Kidney (tissue), 14 donors: ENCODE results near the gene FHAD1. TPM values are rescaled to one million over a fixed set of nuclear protein-coding genes. Genes with fewer than 3 reads are reported as not detected.

Source experiments
- DNase-seq, 5 donors: peaks; one replicate each; pipeline ENCODE4 v3.0.0-alpha.2; 2013 to 2020
- FAIRE-seq: peaks from 2 replicates; lab custom pipeline; 2012; peaks lifted over from hg19 to GRCh38; lab: Jason Lieb, UNC
- H3K27ac ChIP-seq, 2 donors: one replicate each; pipeline ENCODE4 v1.7.0; 2013; ENCODE audit warnings: low read depth in 2 of 2, low read length in 2 of 2, inconsistent platforms in 1 of 2
- H3K27me3 ChIP-seq: one replicate; pipeline ENCODE4 v1.7.1; 2013; ENCODE audit warnings: low read length, inconsistent platforms; ENCODE audit not compliant: control insufficient read depth, insufficient read depth
- H3K36me3 ChIP-seq, 3 donors: one replicate each; pipeline versions ENCODE4 v1.7.0 to v1.7.1; 2013; ENCODE audit warnings: low read length in 3 of 3, control low read depth in 1 of 3, inconsistent platforms in 1 of 3; ENCODE audit not compliant: insufficient read depth in 3 of 3, control insufficient read depth in 2 of 3
- H3K4me1 ChIP-seq, 3 donors: one replicate each; pipeline versions ENCODE4 v1.7.0 to v1.7.1; 2013; ENCODE audit warnings: low read length in 3 of 3, inconsistent platforms in 1 of 3, low read depth in 1 of 3; ENCODE audit not compliant: control insufficient read depth in 2 of 3, insufficient read depth in 2 of 3
- H3K4me3 ChIP-seq, 3 donors: one replicate each; pipeline versions ENCODE4 v1.7.0 to v1.8.1; 2013; ENCODE audit warnings: low read length in 3 of 3, control low read depth in 1 of 3, inconsistent platforms in 1 of 3
- H3K9ac ChIP-seq, 3 donors: one replicate each; pipeline versions ENCODE4 v1.7.0 to v1.7.1; 2013; ENCODE audit warnings: low read length in 3 of 3, control low read depth in 1 of 3, inconsistent platforms in 1 of 3
- H3K9me3 ChIP-seq, 3 donors: one replicate each; pipeline versions ENCODE4 v1.7.0 to v1.7.1; 2013; ENCODE audit warnings: low read length in 3 of 3, control low read depth in 1 of 3, inconsistent platforms in 1 of 3; ENCODE audit not compliant: control insufficient read depth in 2 of 3, insufficient read depth in 1 of 3
- CTCF ChIP-seq: IDR thresholded peaks from 3 replicates; pipeline ENCODE4 v1.5.1; 2012; ENCODE audit warnings: mild to moderate bottlenecking, moderate library complexity, borderline replicate concordance; ENCODE audit not compliant: insufficient read depth; ENCODE audit errors: extremely low read depth
- intact Hi-C: fragments of 100-400 bp; cut with DNase I; formaldehyde crosslinking; loops from one replicate; pipeline ENCODE4 v1.11.1; 2022
- polyA plus RNA-seq: library from polyadenylated mRNA; stranded (reverse); fragments of 350-450 nt; fragmentation: Illumina TruSeq; extraction: RNeasy Lipid Tissue Mini Kit (QIAGEN cat#74804); gene quantifications from one replicate; pipeline ENCODE4 v1.2.3, GENCODE V29; 2014; ENCODE audit warnings: low read depth, low replicate concordance; ENCODE audit not compliant: insufficient read depth
- total RNA-seq: library from RNA; stranded (reverse); fragmentation: NEBNext Ultra II Directional; extraction: Animal tissue kit (Norgen Biotek cat#: 25700); gene quantifications from one replicate; pipeline ENCODE4 v1.2.1, GENCODE V29; 2021
- donor health status: control.
- donor health status: control.
- donor health status: control.
- donor health status: control.
- donor health status: control.
- donor health status: DM: yes; HTN: yes; CAD: no.
- donor health status: Normal renal cell carcinoma (clear cell type).

The FHAD1 gene
- total and polyA plus RNA-seq, 2 donors from 2014 or later: 0.84 to 4.2 TPM

- intact Hi-C loops: no loop called here
Measured at GRCh38 chr1:15276691-15277446, 29.8 kb downstream of the FHAD1 start.

GRCh38 chr1:15277447-15277838, 30.4 kb downstream of the FHAD1 start:
- Histone ChIP-seq H3K4me3 (no peak overlapping the region), H3K9me3 (no peaks in the 10 kb centered on the region), H3K27me3 (no peaks in the 10 kb centered on the region), H3K36me3 (no peaks in the 10 kb centered on the region), H3K4me1 (no peaks in the 10 kb centered on the region), H3K9ac (no peak overlapping the region), H3K27ac (no peak overlapping the region)
- intact Hi-C loops: no loop called here
- DNase-seq: no peak
- TF ChIP-seq CTCF: no peak
- FAIRE-seq: no peak

More at GRCh38 chr1:15276691-15277446, 29.8 kb downstream of the FHAD1 start:
- no peak for DNase-seq
- Histone ChIP-seq H3K4me3 (no peak overlapping the region), H3K9ac (no peak overlapping the region), H3K27me3 (no peaks in the 10 kb centered on the region), H3K9me3 (no peaks in the 10 kb centered on the region), H3K4me1 (peaks cover 0 to 4% (median 0%) of the 10 kb centered on the region in 3 donors), H3K27ac (no peak overlapping the region), H3K36me3 (no peaks in the 10 kb centered on the region)
- no peak for FAIRE-seq
- no peak for TF ChIP-seq CTCF

- Histone ChIP-seq H3K4me1 (no peaks in the 10 kb centered on the region), H3K36me3 (no peaks in the 10 kb centered on the region), H3K9me3 (no peaks in the 10 kb centered on the region), H3K9ac (no peak overlapping the region), H3K27ac (no peak overlapping the region), H3K27me3 (no peaks in the 10 kb centered on the region), H3K4me3 (no peak overlapping the region)
- intact Hi-C loops: no loop called here
- no peak for TF ChIP-seq CTCF
- no peak for FAIRE-seq
- no peak for DNase-seq
Measured at GRCh38 chr1:15277933-15278332, 30.9 kb downstream of the FHAD1 start.
